A673 (cell line): Measurements from ENCODE around the gene POLR1A. TPM values are rescaled to one million over a fixed set of nuclear protein-coding genes. Genes with fewer than 3 reads are reported as not detected.
"Not testable (repeated sequence)": the region's sequence is repeated elsewhere in the genome, so short reads cannot be mapped to it uniquely, and the experiment has no call there.

Experiments used
- BruUV-seq: library from RNA; stranded (reverse); fragments of 400-500 nt; replicated peaks from 2 replicates; lab custom pipeline; 2021; lab: Mats Ljungman, UMichigan
- CTCF ChIA-PET: fragments of 300-600 bp; sonication (Branson Sonifier 250); formaldehyde crosslinking; loops from one replicate; lab custom pipeline; 2022; ENCODE audit warnings: antibody characterized with exemption; lab: Charles Lee
- POLR2A ChIA-PET: fragments of 300-600 bp; sonication (Branson Sonifier 250); formaldehyde crosslinking; loops from one replicate; lab custom pipeline; 2022; ENCODE audit warnings: antibody characterized with exemption; ENCODE audit not compliant: low non-redundant PET; lab: Charles Lee
- DNase-seq: peaks from one replicate; pipeline ENCODE4 v3.0.0-alpha.2; 2015; ENCODE audit warnings: low spot score
- H3K27ac ChIP-seq: fragments of 200-600 bp; sonication (generic); 2 replicates; pipeline ENCODE4 v1.5.1; 2016; ENCODE audit warnings: mixed run types, low read depth, mild to moderate bottlenecking, mixed read lengths, antibody characterized with exemption, low read length; ENCODE audit not compliant: poor library complexity, severe bottlenecking
- H3K27me3 ChIP-seq: fragments of 200-600 bp; sonication (generic); replicated peaks from 2 replicates; pipeline ENCODE4 v1.6.1; 2017; ENCODE audit warnings: mixed run types, low read depth, mild to moderate bottlenecking, mixed read lengths, antibody characterized with exemption, low read length; ENCODE audit not compliant: insufficient read depth, poor library complexity
- H3K36me3 ChIP-seq: fragments of 200-600 bp; sonication (generic); 2 replicates; pipeline ENCODE4 v1.6.1; 2016; ENCODE audit warnings: mixed run types, mild to moderate bottlenecking, mixed read lengths, antibody characterized with exemption, low read length; ENCODE audit not compliant: insufficient read depth, poor library complexity, severe bottlenecking
- H3K4me1 ChIP-seq: fragments of 200-600 bp; sonication (generic); 2 replicates; pipeline ENCODE4 v1.6.1; 2017; ENCODE audit warnings: mixed run types, mild to moderate bottlenecking, mixed read lengths, antibody characterized with exemption, low read length; ENCODE audit not compliant: insufficient read depth, poor library complexity, severe bottlenecking
- H3K4me3 ChIP-seq: fragments of 200-600 bp; sonication (generic); 2 replicates; pipeline ENCODE4 v1.5.1; 2016; ENCODE audit warnings: low read depth, mixed run types, mild to moderate bottlenecking, mixed read lengths, low read length; ENCODE audit not compliant: poor library complexity, severe bottlenecking
- H3K9me3 ChIP-seq: fragments of 200-600 bp; sonication (generic); 2 replicates; pipeline ENCODE4 v1.6.1; 2016; ENCODE audit warnings: mixed run types, low read depth, mild to moderate bottlenecking, mixed read lengths, antibody characterized with exemption, low read length; ENCODE audit not compliant: poor library complexity, severe bottlenecking
- EZH2 ChIP-seq: fragments of 200-600 bp; sonication (generic); IDR thresholded peaks from 2 replicates; pipeline ENCODE4 v1.6.1; 2017; ENCODE audit warnings: borderline replicate concordance, low read depth, mild to moderate bottlenecking, mixed read lengths, antibody characterized with exemption, low read length; ENCODE audit not compliant: poor library complexity, severe bottlenecking
- intact Hi-C: fragments of 100-400 bp; cut with micrococcal nuclease; formaldehyde crosslinking; loops from one replicate; pipeline ENCODE4 v1.10.0; 2022; ENCODE audit not compliant: unreplicated experiment
- total RNA-seq: library from RNA; stranded (reverse); gene quantifications from 2 replicates; pipeline ENCODE4 v1.2.3, GENCODE V29; 2021
- TF ChIP-seq, protein P1 (sequence below): fragments of 300-800, 200-600 bp; sonication (generic); conservative IDR thresholded peaks from 2 replicates; pipeline ENCODE4 v1.5.1; 2017; ENCODE audit warnings: low read depth, mild to moderate bottlenecking, antibody characterized with exemption, low read length, moderate library complexity, mixed read lengths

The POLR1A gene
- total RNA-seq, 1 experiment from 2014 or later, result 81.2 TPM

DNA sequence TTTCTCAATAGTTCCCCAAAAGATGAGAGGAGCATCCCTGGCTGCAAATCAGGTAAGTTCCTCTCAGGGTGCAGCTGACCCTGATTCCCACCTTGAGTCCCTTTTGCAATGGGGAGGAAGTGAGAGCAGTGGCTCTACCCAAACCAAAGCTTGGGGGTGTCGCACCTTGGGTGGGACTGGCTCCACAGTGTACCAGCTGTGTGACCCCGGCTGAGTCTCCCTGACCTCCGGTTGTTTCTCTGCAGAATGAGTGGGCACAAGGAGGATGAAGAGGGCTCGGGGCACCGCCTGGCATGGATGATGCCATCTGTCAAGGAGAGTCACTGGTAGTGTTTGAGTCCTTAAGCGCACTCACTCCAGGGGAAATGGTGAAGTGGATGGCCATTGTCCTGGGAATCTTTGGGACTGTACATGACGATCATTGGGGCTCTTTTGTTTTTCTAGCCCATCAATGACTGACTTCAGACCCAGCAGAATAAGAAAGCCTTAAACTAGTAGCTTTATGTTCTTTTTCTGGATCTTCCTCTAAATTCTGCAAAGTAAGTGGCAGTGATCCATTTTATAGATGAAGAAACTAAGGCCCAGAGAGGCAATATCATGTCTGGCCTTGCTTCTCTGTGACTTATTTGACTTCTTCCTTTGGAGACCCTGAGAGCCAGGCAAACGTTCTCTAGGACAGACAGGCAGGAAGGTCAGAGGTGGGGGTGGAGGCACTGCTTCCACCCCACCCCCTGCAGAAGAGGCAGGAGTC, 110.6 kb downstream of the POLR1A start:
- Histone ChIP-seq H3K36me3 (no peaks in the 10 kb centered on the region), H3K27ac (no peak overlapping the region), H3K9me3 (no peaks in the 10 kb centered on the region), H3K4me3 (no peak overlapping the region), H3K27me3 (no peaks in the 10 kb centered on the region), H3K4me1 (peaks cover 15% of the 10 kb centered on the region)
- BruUV-seq, result no TSS peak
- DNase-seq, result no peak
- POLR2A ChIA-PET, result no interaction called here
- CTCF ChIA-PET, result no interaction called here
- intact Hi-C loops, result no loop called here
- TF ChIP-seq, protein P1, sequence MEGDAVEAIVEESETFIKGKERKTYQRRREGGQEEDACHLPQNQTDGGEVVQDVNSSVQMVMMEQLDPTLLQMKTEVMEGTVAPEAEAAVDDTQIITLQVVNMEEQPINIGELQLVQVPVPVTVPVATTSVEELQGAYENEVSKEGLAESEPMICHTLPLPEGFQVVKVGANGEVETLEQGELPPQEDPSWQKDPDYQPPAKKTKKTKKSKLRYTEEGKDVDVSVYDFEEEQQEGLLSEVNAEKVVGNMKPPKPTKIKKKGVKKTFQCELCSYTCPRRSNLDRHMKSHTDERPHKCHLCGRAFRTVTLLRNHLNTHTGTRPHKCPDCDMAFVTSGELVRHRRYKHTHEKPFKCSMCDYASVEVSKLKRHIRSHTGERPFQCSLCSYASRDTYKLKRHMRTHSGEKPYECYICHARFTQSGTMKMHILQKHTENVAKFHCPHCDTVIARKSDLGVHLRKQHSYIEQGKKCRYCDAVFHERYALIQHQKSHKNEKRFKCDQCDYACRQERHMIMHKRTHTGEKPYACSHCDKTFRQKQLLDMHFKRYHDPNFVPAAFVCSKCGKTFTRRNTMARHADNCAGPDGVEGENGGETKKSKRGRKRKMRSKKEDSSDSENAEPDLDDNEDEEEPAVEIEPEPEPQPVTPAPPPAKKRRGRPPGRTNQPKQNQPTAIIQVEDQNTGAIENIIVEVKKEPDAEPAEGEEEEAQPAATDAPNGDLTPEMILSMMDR, result no peak
- no peak for TF ChIP-seq EZH2

DNA sequence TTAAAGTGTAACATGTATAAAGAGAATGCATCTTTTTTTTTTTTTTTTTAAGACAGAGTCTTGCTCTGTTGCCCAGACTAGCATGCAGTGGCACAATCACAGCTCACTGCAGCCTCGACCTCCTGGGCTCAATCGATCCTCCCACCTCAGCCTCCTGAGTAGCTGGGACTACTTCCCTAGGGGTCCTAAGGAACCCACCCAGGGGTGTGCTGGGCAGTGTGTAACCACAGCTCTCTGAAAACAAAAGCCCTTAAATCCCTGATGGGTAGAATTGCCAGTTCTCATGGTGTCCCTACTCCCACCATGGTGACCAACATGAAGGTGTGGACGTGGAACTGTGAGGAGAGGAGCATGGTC, 111.3 kb downstream of the POLR1A start:
- intact Hi-C loops, result no loop called here
- ChIA-PET CTCF (no interaction called here), POLR2A (no interaction called here)
- H3K36me3 ChIP-seq, result no peaks in the 10 kb centered on the region
- H3K4me3 ChIP-seq, result no peak overlapping the region
- BruUV-seq, result no TSS peak
- TF ChIP-seq EZH2, result no peak
- TF ChIP-seq, protein P1, result no peak
- H3K27ac ChIP-seq, result no peak overlapping the region
- H3K9me3 ChIP-seq, result no peaks in the 10 kb centered on the region
- no peaks in the 10 kb centered on the region for H3K27me3 ChIP-seq
- no peak for DNase-seq
- H3K4me1 ChIP-seq, result peaks cover 11% of the 10 kb centered on the region

DNA sequence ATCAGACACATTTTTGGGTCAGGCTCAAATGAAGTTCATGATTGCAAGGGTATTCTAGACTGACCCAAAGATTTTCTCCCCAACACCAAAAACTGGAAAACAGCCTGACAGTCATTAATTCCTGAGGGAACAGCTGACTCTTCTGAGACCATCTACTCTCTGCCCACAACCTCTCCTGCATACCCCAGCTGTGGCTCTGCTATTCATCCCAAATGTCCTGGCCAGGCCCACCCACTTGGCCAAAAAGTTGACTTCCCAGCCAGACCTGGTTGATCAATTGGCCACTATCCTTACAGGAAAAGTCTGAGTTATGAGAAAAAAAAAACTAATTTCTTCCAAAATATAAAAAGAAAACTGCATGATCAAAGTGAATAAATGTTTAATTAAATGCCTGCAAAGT, 113.1 kb downstream of the POLR1A start:
- no peak overlapping the region for H3K4me3 ChIP-seq
- no peaks in the 10 kb centered on the region for H3K27me3 ChIP-seq
- no peak for TF ChIP-seq EZH2
- TF ChIP-seq, protein P1, result no peak
- BruUV-seq, result no TSS peak
- no peaks in the 10 kb centered on the region for H3K36me3 ChIP-seq
- no peak overlapping the region for H3K27ac ChIP-seq
- no peaks in the 10 kb centered on the region for H3K4me1 ChIP-seq
- ChIA-PET POLR2A (no interaction called here), CTCF (interaction anchor here (1.1 kb wide), 1 partner anchor 165 kb away, joined by 3 read pairs; no protein-coding TSS in a partner anchor)
- intact Hi-C loops, result no loop called here
- no peak for DNase-seq
- H3K9me3 ChIP-seq, result no peaks in the 10 kb centered on the region

DNA sequence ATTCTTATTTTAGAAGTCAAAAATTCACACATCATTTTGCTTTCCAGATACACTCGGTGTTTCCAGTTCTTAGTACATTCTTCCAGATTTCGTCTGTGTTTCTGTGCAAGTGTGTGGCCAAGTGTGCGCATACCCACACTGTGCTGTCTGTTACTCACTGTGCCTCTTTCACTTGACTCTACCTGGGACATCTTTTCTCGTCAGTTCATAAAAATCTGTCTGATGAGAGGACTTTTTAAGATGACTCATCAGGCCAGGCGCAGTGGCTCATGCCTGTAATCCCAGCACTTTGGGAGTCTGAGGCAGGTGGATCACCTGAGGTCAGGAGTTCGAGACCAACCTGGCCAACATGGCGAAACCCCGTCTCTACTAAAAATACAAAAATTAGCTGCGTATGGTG, 113.6 kb downstream of the POLR1A start:
- not testable (repeated sequence) for BruUV-seq

More for the DNA sequence above, 113.6 kb downstream of the POLR1A start:
- intact Hi-C loops, H3K4me3 ChIP-seq, DNase-seq, H3K36me3 ChIP-seq, H3K9me3 ChIP-seq, H3K27ac ChIP-seq, H3K27me3 ChIP-seq, H3K4me1 ChIP-seq, POLR2A ChIA-PET: not testable (repeated sequence)
- CTCF ChIA-PET, result interaction anchor here (1.1 kb wide), 1 partner anchor 164 kb away, joined by 3 read pairs; no protein-coding TSS in a partner anchor
